NCI-H69 (cell line): ENCODE measurements around the gene LIPE.

Source experiments
- DNase-seq: peaks from one replicate; lab custom pipeline; 2025; lab: John Stamatoyannopoulos, UW

The LIPE gene

DNA sequence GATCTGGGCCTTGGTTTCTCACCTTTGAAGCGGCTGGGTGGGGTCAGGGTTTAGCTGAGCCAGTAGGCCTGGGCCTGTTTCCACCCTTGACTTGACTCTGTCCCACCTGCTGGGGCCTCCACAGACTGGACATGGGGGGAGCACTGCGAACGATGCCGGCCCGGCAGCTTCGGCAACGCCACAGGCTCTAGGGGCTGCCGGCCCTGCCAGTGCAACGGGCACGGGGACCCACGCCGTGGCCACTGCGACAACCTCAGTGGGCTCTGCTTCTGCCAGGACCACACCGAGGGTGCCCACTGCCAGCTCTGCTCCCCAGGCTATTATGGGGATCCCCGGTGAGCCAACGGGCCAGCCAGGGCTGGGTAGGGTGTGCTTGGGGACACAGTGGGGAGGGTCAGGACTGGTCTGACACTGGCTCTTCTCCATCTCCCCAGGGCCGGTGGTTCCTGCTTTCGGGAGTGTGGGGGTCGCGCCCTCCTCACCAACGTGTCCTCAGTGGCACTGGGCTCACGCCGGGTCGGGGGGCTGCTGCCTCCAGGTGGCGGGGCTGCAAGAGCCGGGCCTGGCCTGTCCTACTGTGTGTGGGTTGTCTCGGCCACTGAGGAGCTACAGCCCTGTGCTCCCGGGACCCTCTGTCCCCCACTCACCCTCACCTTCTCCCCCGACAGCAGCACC lies 73.7 kb downstream of the LIPE start:
- no peak for DNase-seq

DNA sequence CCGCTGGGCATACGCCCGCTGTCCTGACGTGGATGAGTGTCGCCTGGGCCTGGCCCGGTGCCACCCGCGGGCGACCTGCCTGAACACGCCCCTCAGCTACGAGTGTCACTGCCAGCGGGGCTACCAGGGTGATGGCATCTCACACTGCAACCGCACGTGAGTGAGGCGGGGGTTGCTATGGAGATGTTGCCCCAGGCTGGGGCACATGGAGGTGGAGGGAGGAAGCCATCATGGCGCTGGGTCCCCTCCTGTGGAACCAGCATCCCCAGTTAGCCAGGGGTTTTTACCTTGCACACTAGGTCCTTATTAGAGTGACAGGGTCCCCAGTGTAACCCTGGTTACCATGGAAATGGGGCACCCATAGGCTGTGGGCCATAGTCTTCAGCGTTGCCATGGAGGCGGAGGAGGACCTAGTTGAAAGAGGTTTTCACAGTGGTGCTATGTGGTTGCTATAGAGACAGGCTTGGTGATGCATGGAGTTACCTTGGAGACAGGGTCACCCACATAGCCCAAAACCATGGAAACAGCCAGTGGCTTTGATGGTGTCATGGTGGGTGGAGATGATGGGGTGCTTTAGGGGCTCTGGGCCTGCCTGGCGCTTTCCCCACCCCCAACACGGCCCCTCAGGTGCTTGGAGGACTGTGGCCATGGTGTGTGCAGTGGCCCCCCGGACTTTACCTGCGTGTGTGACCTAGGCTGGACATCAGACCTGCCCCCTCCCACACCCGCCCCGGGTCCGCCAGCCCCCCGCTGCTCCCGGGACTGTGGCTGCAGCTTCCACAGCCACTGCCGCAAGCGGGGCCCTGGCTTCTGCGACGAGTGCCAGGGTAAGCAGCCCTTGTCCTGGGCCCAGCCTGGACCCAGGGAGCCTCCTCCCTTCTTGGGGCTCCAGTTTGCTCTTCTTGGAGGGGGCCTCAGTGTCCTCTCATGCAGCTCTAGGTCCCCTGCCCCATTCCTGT lies 74.6 kb downstream of the LIPE start:
- peak; percentile 81 for DNase-seq
